ENCODE measurements around the gene BRD3OS.

Gene BRD3OS

GRCh38 chr9:133999851-134000265 is 25.4 kb upstream of the BRD3OS start:
- H3K4me3 ChIP-seq (ENCODE audit: low read length): no peak overlapping the region
- H3K9ac ChIP-seq (ENCODE audit: low read depth, low read length): no peak overlapping the region
- no peaks in the 10 kb centered on the region for H3K36me3 ChIP-seq (ENCODE audit: insufficient read depth, low read depth, low read length)
- no peak overlapping the region for H3K27ac ChIP-seq (ENCODE audit: low read length)
- H3K9me3 ChIP-seq (ENCODE audit: insufficient read depth, low read depth, low read length): no peaks in the 10 kb centered on the region
- no peaks in the 10 kb centered on the region for H3K4me1 ChIP-seq (ENCODE audit: insufficient read depth, low read length)
- H3K27me3 ChIP-seq (ENCODE audit: insufficient read depth, low read length): no peaks in the 10 kb centered on the region

- Histone ChIP-seq H3K9ac (ENCODE audit: low read depth, low read length) (no peak overlapping the region), H3K4me1 (ENCODE audit: insufficient read depth, low read length) (no peaks in the 10 kb centered on the region), H3K9me3 (ENCODE audit: insufficient read depth, low read depth, low read length) (no peaks in the 10 kb centered on the region), H3K36me3 (ENCODE audit: insufficient read depth, low read depth, low read length) (no peaks in the 10 kb centered on the region), H3K4me3 (ENCODE audit: low read length) (no peak overlapping the region), H3K27ac (ENCODE audit: low read length) (no peak overlapping the region), H3K27me3 (ENCODE audit: insufficient read depth, low read length) (no peaks in the 10 kb centered on the region)
These were observed 22.5 kb upstream of the BRD3OS start for GRCh38 chr9:134002796-134003195.

- Histone ChIP-seq H3K27ac (ENCODE audit: low read length) (no peak overlapping the region), H3K27me3 (ENCODE audit: insufficient read depth, low read length) (no peaks in the 10 kb centered on the region), H3K9ac (ENCODE audit: low read depth, low read length) (no peak overlapping the region), H3K4me1 (ENCODE audit: insufficient read depth, low read length) (no peaks in the 10 kb centered on the region), H3K9me3 (ENCODE audit: insufficient read depth, low read depth, low read length) (no peaks in the 10 kb centered on the region), H3K4me3 (ENCODE audit: low read length) (no peak overlapping the region), H3K36me3 (ENCODE audit: insufficient read depth, low read depth, low read length) (no peaks in the 10 kb centered on the region)
These were observed 22.0 kb upstream of the BRD3OS start for GRCh38 chr9:134003237-134003636.

GRCh38 chr9:134004131-134004873 is 21.0 kb upstream of the BRD3OS start:
- H3K27ac ChIP-seq (ENCODE audit: low read length): no peak overlapping the region
- no peak overlapping the region for H3K9ac ChIP-seq (ENCODE audit: low read depth, low read length)
- H3K9me3 ChIP-seq (ENCODE audit: insufficient read depth, low read depth, low read length): no peaks in the 10 kb centered on the region
- no peak overlapping the region for H3K4me3 ChIP-seq (ENCODE audit: low read length)
- no peaks in the 10 kb centered on the region for H3K36me3 ChIP-seq (ENCODE audit: insufficient read depth, low read depth, low read length)
- no peaks in the 10 kb centered on the region for H3K4me1 ChIP-seq (ENCODE audit: insufficient read depth, low read length)
- no peaks in the 10 kb centered on the region for H3K27me3 ChIP-seq (ENCODE audit: insufficient read depth, low read length)

- H3K9me3 ChIP-seq (ENCODE audit: insufficient read depth, low read depth, low read length): no peaks in the 10 kb centered on the region
- no peaks in the 10 kb centered on the region for H3K4me1 ChIP-seq (ENCODE audit: insufficient read depth, low read length)
- no peaks in the 10 kb centered on the region for H3K36me3 ChIP-seq (ENCODE audit: insufficient read depth, low read depth, low read length)
- H3K27me3 ChIP-seq (ENCODE audit: insufficient read depth, low read length): no peaks in the 10 kb centered on the region
- H3K9ac ChIP-seq (ENCODE audit: low read depth, low read length): no peak overlapping the region
- H3K4me3 ChIP-seq (ENCODE audit: low read length): no peak overlapping the region
- no peak overlapping the region for H3K27ac ChIP-seq (ENCODE audit: low read length)
These were observed 20.4 kb upstream of the BRD3OS start for GRCh38 chr9:134004881-134005280.

GRCh38 chr9:134005381-134005780 is 19.9 kb upstream of the BRD3OS start:
- no peaks in the 10 kb centered on the region for H3K4me1 ChIP-seq (ENCODE audit: insufficient read depth, low read length)
- no peaks in the 10 kb centered on the region for H3K27me3 ChIP-seq (ENCODE audit: insufficient read depth, low read length)
- no peak overlapping the region for H3K9ac ChIP-seq (ENCODE audit: low read depth, low read length)
- H3K27ac ChIP-seq (ENCODE audit: low read length): no peak overlapping the region
- no peaks in the 10 kb centered on the region for H3K36me3 ChIP-seq (ENCODE audit: insufficient read depth, low read depth, low read length)
- no peak overlapping the region for H3K4me3 ChIP-seq (ENCODE audit: low read length)
- H3K9me3 ChIP-seq (ENCODE audit: insufficient read depth, low read depth, low read length): no peaks in the 10 kb centered on the region

- Histone ChIP-seq H3K27me3 (ENCODE audit: insufficient read depth, low read length) (no peaks in the 10 kb centered on the region), H3K4me3 (ENCODE audit: low read length) (no peak overlapping the region), H3K9me3 (ENCODE audit: insufficient read depth, low read depth, low read length) (peaks cover 13% of the 10 kb centered on the region), H3K4me1 (ENCODE audit: insufficient read depth, low read length) (no peaks in the 10 kb centered on the region), H3K27ac (ENCODE audit: low read length) (no peak overlapping the region), H3K36me3 (ENCODE audit: insufficient read depth, low read depth, low read length) (no peaks in the 10 kb centered on the region), H3K9ac (ENCODE audit: low read depth, low read length) (no peak overlapping the region)
These were observed 18.1 kb upstream of the BRD3OS start for GRCh38 chr9:134007150-134007549.

GRCh38 chr9:134007571-134007970 is 17.7 kb upstream of the BRD3OS start:
- H3K4me1 ChIP-seq (ENCODE audit: insufficient read depth, low read length): no peaks in the 10 kb centered on the region
- no peak overlapping the region for H3K9ac ChIP-seq (ENCODE audit: low read depth, low read length)
- H3K27me3 ChIP-seq (ENCODE audit: insufficient read depth, low read length): no peaks in the 10 kb centered on the region
- H3K4me3 ChIP-seq (ENCODE audit: low read length): no peak overlapping the region
- peaks cover 13% of the 10 kb centered on the region for H3K9me3 ChIP-seq (ENCODE audit: insufficient read depth, low read depth, low read length)
- no peak overlapping the region for H3K27ac ChIP-seq (ENCODE audit: low read length)
- H3K36me3 ChIP-seq (ENCODE audit: insufficient read depth, low read depth, low read length): no peaks in the 10 kb centered on the region

GRCh38 chr9:134010310-134011173 is 14.7 kb upstream of the BRD3OS start:
- Histone ChIP-seq H3K36me3 (ENCODE audit: insufficient read depth, low read depth, low read length) (no peaks in the 10 kb centered on the region), H3K27me3 (ENCODE audit: insufficient read depth, low read length) (no peaks in the 10 kb centered on the region), H3K4me3 (ENCODE audit: low read length) (no peak overlapping the region), H3K27ac (ENCODE audit: low read length) (no peak overlapping the region), H3K4me1 (ENCODE audit: insufficient read depth, low read length) (no peaks in the 10 kb centered on the region), H3K9me3 (ENCODE audit: insufficient read depth, low read depth, low read length) (peaks cover 27% of the 10 kb centered on the region), H3K9ac (ENCODE audit: low read depth, low read length) (no peak overlapping the region)

GRCh38 chr9:134011401-134011800 is 13.9 kb upstream of the BRD3OS start:
- Histone ChIP-seq H3K9me3 (ENCODE audit: insufficient read depth, low read depth, low read length) (peaks cover 32% of the 10 kb centered on the region), H3K36me3 (ENCODE audit: insufficient read depth, low read depth, low read length) (no peaks in the 10 kb centered on the region), H3K4me3 (ENCODE audit: low read length) (no peak overlapping the region), H3K27ac (ENCODE audit: low read length) (no peak overlapping the region), H3K27me3 (ENCODE audit: insufficient read depth, low read length) (no peaks in the 10 kb centered on the region), H3K9ac (ENCODE audit: low read depth, low read length) (no peak overlapping the region), H3K4me1 (ENCODE audit: insufficient read depth, low read length) (no peaks in the 10 kb centered on the region)

GRCh38 chr9:134014946-134015345 is 10.3 kb upstream of the BRD3OS start:
- Histone ChIP-seq H3K4me1 (ENCODE audit: insufficient read depth, low read length) (no peaks in the 10 kb centered on the region), H3K4me3 (ENCODE audit: low read length) (no peak overlapping the region), H3K9ac (ENCODE audit: low read depth, low read length) (no peak overlapping the region), H3K27me3 (ENCODE audit: insufficient read depth, low read length) (no peaks in the 10 kb centered on the region), H3K27ac (ENCODE audit: low read length) (no peak overlapping the region), H3K36me3 (ENCODE audit: insufficient read depth, low read depth, low read length) (no peaks in the 10 kb centered on the region), H3K9me3 (ENCODE audit: insufficient read depth, low read depth, low read length) (peaks cover 47% of the 10 kb centered on the region)

Measured in iPS-20b (cell line).